Cerebellar cortex (tissue), 1 donor: ENCODE measurements around the gene SFSWAP.
"Not testable (repeated sequence)": the region's sequence is repeated elsewhere in the genome, so short reads cannot be mapped to it uniquely, and the experiment has no call there.

Source experiments
- DNase-seq: peaks from one replicate; pipeline ENCODE4 v3.0.0-alpha.2; 2015; ENCODE audit warnings: low spot score

SFSWAP gene

GRCh38 chr12:131679816-131680215 lies 31.1 kb upstream of the SFSWAP start:
- not testable (repeated sequence) for DNase-seq

GRCh38 chr12:131680392-131681256 lies 30.3 kb upstream of the SFSWAP start:
- not testable (repeated sequence) for DNase-seq

GRCh38 chr12:131681257-131681620 lies 29.7 kb upstream of the SFSWAP start:
- no peak for DNase-seq

- not testable (repeated sequence) for DNase-seq
Observed at GRCh38 chr12:131681746-131682509, 29.0 kb upstream of the SFSWAP start.

GRCh38 chr12:131682510-131682895 lies 28.4 kb upstream of the SFSWAP start:
- no peak for DNase-seq

GRCh38 chr12:131683266-131684014 lies 27.4 kb upstream of the SFSWAP start:
- no peak for DNase-seq

GRCh38 chr12:131684015-131684725 lies 26.7 kb upstream of the SFSWAP start:
- DNase-seq, result no peak

GRCh38 chr12:131687346-131688125 lies 23.4 kb upstream of the SFSWAP start:
- no peak for DNase-seq

GRCh38 chr12:131688131-131688844 lies 22.6 kb upstream of the SFSWAP start:
- DNase-seq, result no peak

GRCh38 chr12:131688845-131689154 lies 22.1 kb upstream of the SFSWAP start:
- DNase-seq, result no peak

GRCh38 chr12:131690320-131690719 lies 20.6 kb upstream of the SFSWAP start:
- DNase-seq, result no peak

- no peak for DNase-seq
Observed at GRCh38 chr12:131692431-131692830, 18.5 kb upstream of the SFSWAP start.

- DNase-seq, result no peak
Observed at GRCh38 chr12:131693149-131693548, 17.7 kb upstream of the SFSWAP start.

- no peak for DNase-seq
Observed at GRCh38 chr12:131694116-131694838, 16.6 kb upstream of the SFSWAP start.

GRCh38 chr12:131695968-131696367 lies 14.9 kb upstream of the SFSWAP start:
- no peak for DNase-seq

- no peak for DNase-seq
Observed at GRCh38 chr12:131698286-131698685, 12.6 kb upstream of the SFSWAP start.

- no peak for DNase-seq
Observed at GRCh38 chr12:131699434-131699833, 11.5 kb upstream of the SFSWAP start.

GRCh38 chr12:131700271-131700670 lies 10.6 kb upstream of the SFSWAP start:
- no peak for DNase-seq

- no peak for DNase-seq
Observed at GRCh38 chr12:131701705-131702572, 9.0 kb upstream of the SFSWAP start.
